ENCODE results near the gene CLEC1B. TPM values are rescaled to one million over a fixed set of nuclear protein-coding genes. Genes with fewer than 3 reads are reported as not detected.
"Not testable (repeated sequence)": the region's sequence is repeated elsewhere in the genome, so short reads cannot be mapped to it uniquely, and the experiment has no call there.

CLEC1B gene
- total and polyA plus RNA-seq, 2 experiments from 2014 or later, result 0.20 to 2.4 TPM

DNA sequence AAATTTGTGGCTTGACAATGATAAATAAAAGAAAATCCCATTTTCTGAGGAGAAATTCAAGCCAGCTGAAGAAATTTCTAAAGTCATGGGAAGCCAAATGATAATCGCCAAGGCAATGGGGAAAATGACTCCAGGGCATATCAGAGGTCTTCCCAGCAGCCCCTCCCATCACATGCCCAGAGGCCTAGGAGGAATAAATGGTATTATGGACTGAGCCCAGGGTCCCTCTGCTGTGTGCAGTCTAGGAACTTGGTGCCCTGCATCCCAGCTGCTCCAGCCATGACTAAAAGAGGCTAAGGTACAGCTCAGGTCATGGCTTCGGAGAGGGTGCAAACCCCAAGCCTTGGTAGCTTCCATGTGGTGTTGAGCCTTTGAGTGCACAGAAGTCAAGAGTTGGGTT, 23.3 kb downstream of the CLEC1B start:
- Histone ChIP-seq H3K79me2 (no peaks in the 10 kb centered on the region), H3K9me2 (replicated peaks; ENCODE audit: insufficient read depth) (no peaks in the 10 kb centered on the region), H3K9me3 (ENCODE audit: low read depth) (no peaks in the 10 kb centered on the region), H3K4me1 (ENCODE audit: insufficient read depth) (no peaks in the 10 kb centered on the region), H3K27me3 (no peaks in the 10 kb centered on the region), H4K20me1 (ENCODE audit: insufficient read depth, poor library complexity, severe bottlenecking) (no peaks in the 10 kb centered on the region), H3K4me3 (no peak overlapping the region), H2AFZ (no peak overlapping the region), H3K36me3 (replicated peaks; ENCODE audit: insufficient read depth, low read depth) (no peaks in the 10 kb centered on the region), H3K4me2 (no peak overlapping the region), H3K27ac (no peak overlapping the region)
- 89% methylated on average over 2 of the region's 2 CpGs for WGBS (ENCODE audit: low lambda C conversion rate, missing lambda C conversion rate)
- no peak for DNase-seq (ENCODE audit: low spot score)
- TF ChIP-seq EZH2phosphoT487 (IDR thresholded peaks at IDR 0.05; ENCODE audit: low read depth, severe bottlenecking, unreplicated experiment), result no peak
- TF ChIP-seq EZH2 (IDR thresholded peaks at IDR 0.05; ENCODE audit: borderline replicate concordance), result no peak
- no peak for TF ChIP-seq CTCF (IDR thresholded peaks at IDR 0.05; ENCODE audit: poor library complexity)

DNA sequence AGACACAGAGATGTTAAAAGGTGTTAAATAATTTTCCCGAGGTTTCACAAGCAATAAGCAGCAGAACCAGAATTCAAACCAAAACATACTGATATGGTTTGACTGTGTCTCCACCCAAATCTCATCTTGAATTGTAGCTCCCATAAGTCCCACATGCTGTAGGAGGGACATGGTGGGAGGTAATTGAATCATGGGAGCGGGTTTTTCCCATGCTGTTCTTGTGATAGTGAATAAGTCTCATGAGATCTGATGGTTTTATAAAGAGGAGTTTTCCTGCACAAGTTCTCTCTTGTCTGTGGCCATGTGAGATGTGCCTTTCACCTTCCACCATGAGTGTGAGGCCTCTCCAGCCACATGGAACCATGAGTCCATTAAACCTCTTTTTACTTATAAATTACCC, 24.2 kb downstream of the CLEC1B start:
- not testable (repeated sequence) for H3K27ac ChIP-seq; H3K9me3 ChIP-seq (ENCODE audit: low read depth); H3K79me2 ChIP-seq; H3K4me3 ChIP-seq; H2AFZ ChIP-seq; H3K4me2 ChIP-seq; DNase-seq (ENCODE audit: low spot score); H3K36me3 ChIP-seq (replicated peaks; ENCODE audit: insufficient read depth, low read depth); H3K9me2 ChIP-seq (replicated peaks; ENCODE audit: insufficient read depth); H3K27me3 ChIP-seq; H3K4me1 ChIP-seq (ENCODE audit: insufficient read depth); H4K20me1 ChIP-seq (ENCODE audit: insufficient read depth, poor library complexity, severe bottlenecking)
- WGBS (ENCODE audit: low lambda C conversion rate, missing lambda C conversion rate), result 96% methylated on average over 2 of the region's 2 CpGs

GRCh38 chr12:9973949-9974348, 25.0 kb downstream of the CLEC1B start:
- WGBS (ENCODE audit: low lambda C conversion rate, missing lambda C conversion rate), result 73% methylated on average over 1 of the region's 1 CpG
- TF ChIP-seq EZH2phosphoT487 (IDR thresholded peaks at IDR 0.05; ENCODE audit: low read depth, severe bottlenecking, unreplicated experiment) (no peak), EZH2 (IDR thresholded peaks at IDR 0.05; ENCODE audit: borderline replicate concordance) (no peak), CTCF (IDR thresholded peaks at IDR 0.05; ENCODE audit: poor library complexity) (no peak)

DNA sequence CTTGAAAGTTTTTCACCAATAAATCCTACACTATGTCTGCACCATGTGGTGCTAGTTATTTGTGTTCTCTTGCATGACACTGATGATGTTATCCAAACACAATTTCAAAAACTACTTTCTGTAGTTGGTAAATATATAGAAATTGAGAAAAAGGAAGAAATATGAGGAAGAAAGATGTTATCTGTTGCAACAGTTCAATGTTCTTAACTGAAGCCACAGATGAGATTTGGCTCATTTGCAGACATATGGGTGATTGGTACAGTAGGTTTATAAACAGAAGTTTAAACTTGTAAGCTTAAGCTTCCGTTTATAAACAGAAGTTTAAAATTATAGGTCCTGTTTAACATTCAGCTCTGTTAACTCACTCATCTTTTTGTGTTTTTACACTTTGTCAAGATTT, 27.7 kb downstream of the CLEC1B start, which contains the start of gene CLEC12A:
TSS of gene CLEC12A (plus strand) at position 229 of the 400 bp plus-strand sequence. CDS start 188 bp downstream, outside the sequence.
- H3K4me2 ChIP-seq, result no peak within 1 kb of the TSS
- TF ChIP-seq EZH2 (IDR thresholded peaks at IDR 0.05; ENCODE audit: borderline replicate concordance) (no peak), EZH2phosphoT487 (IDR thresholded peaks at IDR 0.05; ENCODE audit: low read depth, severe bottlenecking, unreplicated experiment) (no peak), CTCF (IDR thresholded peaks at IDR 0.05; ENCODE audit: poor library complexity) (no peak)
- H2AFZ ChIP-seq, result no peak within 1 kb of the TSS
- no peaks in the 10 kb centered on the region for H3K36me3 ChIP-seq (replicated peaks; ENCODE audit: insufficient read depth, low read depth)
- no peaks in the 10 kb centered on the region for H3K4me1 ChIP-seq (ENCODE audit: insufficient read depth)
- H3K9me3 ChIP-seq (ENCODE audit: low read depth), result no peaks in the 10 kb centered on the region
- DNase-seq (ENCODE audit: low spot score), result no peak
- H3K79me2 ChIP-seq, result no peaks in the 10 kb centered on the region
- H3K4me3 ChIP-seq, result no peak within 1 kb of the TSS
- no peaks in the 10 kb centered on the region for H3K27me3 ChIP-seq
- 39% methylated on average over 1 of the region's 1 CpG for WGBS (ENCODE audit: low lambda C conversion rate, missing lambda C conversion rate)
- no peak within 1 kb of the TSS for H3K27ac ChIP-seq
- no peaks in the 10 kb centered on the region for H4K20me1 ChIP-seq (ENCODE audit: insufficient read depth, poor library complexity, severe bottlenecking)
- H3K9me2 ChIP-seq (replicated peaks; ENCODE audit: insufficient read depth), result no peaks in the 10 kb centered on the region

More at GRCh38 chr12:9973949-9974348, 25.0 kb downstream of the CLEC1B start:
- Histone ChIP-seq H3K9me2 (replicated peaks; ENCODE audit: insufficient read depth) (no peaks in the 10 kb centered on the region), H3K9me3 (ENCODE audit: low read depth) (no peaks in the 10 kb centered on the region), H2AFZ (no peak overlapping the region), H3K27me3 (no peaks in the 10 kb centered on the region), H3K4me3 (no peak overlapping the region), H4K20me1 (ENCODE audit: insufficient read depth, poor library complexity, severe bottlenecking) (no peaks in the 10 kb centered on the region), H3K36me3 (replicated peaks; ENCODE audit: insufficient read depth, low read depth) (no peaks in the 10 kb centered on the region), H3K27ac (no peak overlapping the region), H3K4me1 (ENCODE audit: insufficient read depth) (no peaks in the 10 kb centered on the region), H3K4me2 (no peak overlapping the region), H3K79me2 (no peaks in the 10 kb centered on the region)
- DNase-seq (ENCODE audit: low spot score), result no peak
